HG02642 (cell line): ENCODE measurements around the gene MAP3K13.

ENCODE experiments used
- ATAC-seq: cut with Tn5 transposase; IDR thresholded peaks from one replicate; pipeline ENCODE4 v1.9.1; 2021; ENCODE audit warnings: mild to moderate bottlenecking; ENCODE audit not compliant: unreplicated experiment, poor library complexity

MAP3K13 gene

GRCh38 chr3:185362850-185363661, at the start of gene MAP3K13:
TSS of gene MAP3K13 (plus strand) at chr3:185363136. CDS start at chr3:185428582, 65,446 bp downstream.
- ATAC-seq, result peak; percentile 97

- no peak for ATAC-seq
These were observed 49.2 kb upstream of the MAP3K13 start for GRCh38 chr3:185313693-185314246.

GRCh38 chr3:185316740-185317412, 46.1 kb upstream of the MAP3K13 start:
- no peak for ATAC-seq

GRCh38 chr3:185317674-185318073, 45.3 kb upstream of the MAP3K13 start:
- ATAC-seq, result no peak

- ATAC-seq, result no peak
These were observed 44.8 kb upstream of the MAP3K13 start for GRCh38 chr3:185318141-185318540.

GRCh38 chr3:185319801-185320200, 43.1 kb upstream of the MAP3K13 start:
- no peak for ATAC-seq

- no peak for ATAC-seq
These were observed 42.0 kb upstream of the MAP3K13 start for GRCh38 chr3:185320949-185321348.

- no peak for ATAC-seq
These were observed 40.7 kb upstream of the MAP3K13 start for GRCh38 chr3:185322101-185322719.

GRCh38 chr3:185325946-185326791, 36.8 kb upstream of the MAP3K13 start:
- ATAC-seq, result no peak

GRCh38 chr3:185327062-185327461, 35.9 kb upstream of the MAP3K13 start:
- no peak for ATAC-seq

- ATAC-seq, result no peak
These were observed 34.5 kb upstream of the MAP3K13 start for GRCh38 chr3:185328324-185329004.

GRCh38 chr3:185330238-185330637, 32.7 kb upstream of the MAP3K13 start:
- no peak for ATAC-seq

- no peak for ATAC-seq
These were observed 32.3 kb upstream of the MAP3K13 start for GRCh38 chr3:185330644-185331043.

GRCh38 chr3:185332026-185332735, 30.8 kb upstream of the MAP3K13 start:
- ATAC-seq, result peak; percentile 95

- ATAC-seq, result no peak
These were observed 27.1 kb upstream of the MAP3K13 start for GRCh38 chr3:185335799-185336198.

GRCh38 chr3:185337231-185337816, 25.6 kb upstream of the MAP3K13 start:
- ATAC-seq, result no peak

- ATAC-seq, result no peak
These were observed 23.0 kb upstream of the MAP3K13 start for GRCh38 chr3:185339945-185340344.

- no peak for ATAC-seq
These were observed 22.2 kb upstream of the MAP3K13 start for GRCh38 chr3:185340751-185341150.
